Common myeloid progenitor, CD34-positive (primary cell): ENCODE results near the gene LMO7.
"Not testable (repeated sequence)": the region's sequence is repeated elsewhere in the genome, so short reads cannot be mapped to it uniquely, and the experiment has no call there.

Experiments
- CTCF ChIA-PET: fragments of 350-600 bp; sonication (Branson Sonifier 250); formaldehyde crosslinking; loops from one replicate; lab custom pipeline; 2021; ENCODE audit warnings: antibody characterized with exemption; lab: Charles Lee
- POLR2A ChIA-PET: fragments of 350-600 bp; sonication (Branson Sonifier 250); formaldehyde crosslinking; loops from one replicate; lab custom pipeline; 2021; ENCODE audit warnings: antibody characterized with exemption; lab: Charles Lee
- DNase-seq, 3 donors: peaks; one replicate each; pipeline versions ENCODE4 v3.0.0 to v3.0.0-alpha.2; 2013
- H3K27ac ChIP-seq, 2 experiments: 1 replicate in 1 of 2; 2 replicates in 1 of 2; pipeline ENCODE4 v1.7.0; 2013; ENCODE audit warnings: inconsistent platforms in 2 of 2, low read length in 2 of 2, mild to moderate bottlenecking in 2 of 2, low read depth in 1 of 2, moderate library complexity in 1 of 2; ENCODE audit not compliant: severe bottlenecking in 2 of 2, insufficient read depth in 1 of 2, poor library complexity in 1 of 2
- H3K27me3 ChIP-seq, 5 experiments: replicated peaks in 2 of 5; 1 replicate in 3 of 5; 2 replicates in 2 of 5; pipeline versions ENCODE4 v1.6.1 to v1.7.0; 2013; ENCODE audit warnings: low read length in 4 of 5, mild to moderate bottlenecking in 2 of 5, moderate library complexity in 2 of 5, inconsistent platforms in 1 of 5; ENCODE audit not compliant: insufficient read depth in 5 of 5, control insufficient read depth in 4 of 5
- H3K36me3 ChIP-seq, 4 experiments: 1 replicate in 2 of 4; 2 replicates in 2 of 4; pipeline versions ENCODE4 v1.6.1 to v1.7.0; 2013; ENCODE audit warnings: low read length in 3 of 4, control low read depth in 1 of 4, mild to moderate bottlenecking in 1 of 4; ENCODE audit not compliant: control insufficient read depth in 4 of 4, insufficient read depth in 4 of 4
- H3K4me1 ChIP-seq, 4 experiments: 1 replicate in 3 of 4; 2 replicates in 1 of 4; pipeline versions ENCODE4 v1.6.1 to v1.7.1; 2013; ENCODE audit warnings: low read length in 3 of 4, mild to moderate bottlenecking in 3 of 4, control low read depth in 1 of 4, inconsistent platforms in 1 of 4, moderate library complexity in 1 of 4; ENCODE audit not compliant: control insufficient read depth in 4 of 4, insufficient read depth in 4 of 4; ENCODE audit errors: control extremely low read depth in 1 of 4
- H3K4me3 ChIP-seq, 7 experiments: 1 replicate in 4 of 7; 2 replicates in 3 of 7; pipeline versions ENCODE4 v1.5.1 to v1.7.0; 2013; ENCODE audit warnings: mild to moderate bottlenecking in 7 of 7, low read length in 6 of 7, moderate library complexity in 6 of 7, inconsistent platforms in 2 of 7, low read depth in 2 of 7, control low read depth in 1 of 7; ENCODE audit not compliant: insufficient read depth in 4 of 7, control insufficient read depth in 1 of 7; ENCODE audit errors: extremely low read depth in 1 of 7
- H3K9me3 ChIP-seq, 5 experiments: 1 replicate in 4 of 5; 2 replicates in 1 of 5; pipeline versions ENCODE4 v1.6.1 to v1.7.1; 2013; ENCODE audit warnings: low read length in 4 of 5, mild to moderate bottlenecking in 2 of 5, inconsistent platforms in 1 of 5, low read depth in 1 of 5, moderate library complexity in 1 of 5; ENCODE audit not compliant: control insufficient read depth in 4 of 5, insufficient read depth in 2 of 5; ENCODE audit errors: control extremely low read depth in 1 of 5
- WGBS: methylation state at CpG from one replicate; pipeline ENCODE4 v1.1.5; 2013; ENCODE audit not compliant: insufficient coverage; 5-methylcytosine and 5-hydroxymethylcytosine counted together

Gene LMO7

GRCh38 chr13:75771226-75771625 is 135.1 kb downstream of the LMO7 start:
- DNase-seq: no peak
- no peak overlapping the region for H3K27ac ChIP-seq
- no peaks in the 10 kb centered on the region for H3K4me1 ChIP-seq
- CTCF ChIA-PET: no interaction called here
- no CpG with 5 or more reads among the region's 1 CpG for WGBS
- no peaks in the 10 kb centered on the region for H3K36me3 ChIP-seq
- no peaks in the 10 kb centered on the region for H3K27me3 ChIP-seq
- no peaks in the 10 kb centered on the region for H3K9me3 ChIP-seq
- POLR2A ChIA-PET: no interaction called here
- H3K4me3 ChIP-seq: no peak overlapping the region

DNA sequence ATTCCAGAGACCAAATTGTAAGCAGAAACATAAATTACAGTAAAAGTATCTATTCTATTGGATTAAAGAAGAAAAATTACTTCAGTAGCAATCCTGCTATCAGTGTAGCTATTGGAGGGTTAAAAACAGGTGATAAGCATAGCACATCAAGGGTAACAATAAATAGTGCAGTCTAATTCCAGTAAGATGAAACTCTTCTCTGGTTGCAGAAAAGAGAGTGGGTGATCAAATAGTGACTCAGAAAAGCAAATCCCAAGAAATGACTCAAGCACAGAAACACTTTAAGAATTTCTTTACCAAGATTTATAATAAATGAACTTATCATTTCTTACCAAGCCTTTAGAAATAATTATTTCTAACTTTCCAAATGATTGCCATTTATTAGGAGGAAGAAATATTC is 135.7 kb downstream of the LMO7 start:
- H3K9me3 ChIP-seq: no peaks in the 10 kb centered on the region
- ChIA-PET CTCF (no interaction called here), POLR2A (no interaction called here)
- H3K4me3 ChIP-seq: no peak overlapping the region
- H3K4me1 ChIP-seq: no peaks in the 10 kb centered on the region
- H3K27ac ChIP-seq: no peak overlapping the region
- no peaks in the 10 kb centered on the region for H3K36me3 ChIP-seq
- H3K27me3 ChIP-seq: no peaks in the 10 kb centered on the region
- no peak for DNase-seq

GRCh38 chr13:75774176-75774575 is 138.0 kb downstream of the LMO7 start:
- no peaks in the 10 kb centered on the region for H3K36me3 ChIP-seq
- CTCF ChIA-PET: interaction anchor here (1.5 kb wide), 1 partner anchor 9 kb away, joined by 7 read pairs; no protein-coding TSS in a partner anchor
- H3K4me3 ChIP-seq: no peak overlapping the region
- no peaks in the 10 kb centered on the region for H3K4me1 ChIP-seq
- peaks cover 0 to 4% (median 0%) of the 10 kb centered on the region in 5 experiments for H3K9me3 ChIP-seq
- no peaks in the 10 kb centered on the region for H3K27me3 ChIP-seq
- no peak overlapping the region for H3K27ac ChIP-seq
- POLR2A ChIA-PET: no interaction called here
- DNase-seq: no peak
- WGBS: no CpG with 5 or more reads among the region's 1 CpG

DNA sequence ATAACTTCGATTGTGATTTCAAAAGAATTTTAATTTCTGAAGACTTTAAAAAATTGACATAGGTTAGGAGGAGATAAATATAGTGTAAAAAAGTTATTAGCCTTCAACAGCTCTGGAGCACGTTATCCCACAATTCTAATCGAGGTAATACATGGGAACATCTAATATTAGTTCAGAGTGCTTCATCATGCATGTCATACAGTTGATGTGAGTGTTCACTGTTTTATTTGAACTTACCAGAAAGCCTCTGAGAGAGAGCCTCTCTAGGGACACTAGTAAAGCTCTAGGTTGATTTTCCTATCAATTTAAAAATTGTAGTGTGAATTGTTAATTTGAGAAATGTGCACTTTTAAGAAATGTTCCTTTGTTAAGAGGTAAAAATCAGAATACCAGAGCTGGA is 140.4 kb downstream of the LMO7 start:
- POLR2A ChIA-PET: no interaction called here
- no peaks in the 10 kb centered on the region for H3K36me3 ChIP-seq
- no peaks in the 10 kb centered on the region for H3K4me1 ChIP-seq
- peaks cover 0 to 7% (median 2%) of the 10 kb centered on the region in 5 experiments for H3K9me3 ChIP-seq
- no peak overlapping the region for H3K27ac ChIP-seq
- CTCF ChIA-PET: interaction anchor here (1.1 kb wide), 1 partner anchor 15 kb away, joined by 4 read pairs; no protein-coding TSS in a partner anchor
- H3K4me3 ChIP-seq: no peak overlapping the region
- H3K27me3 ChIP-seq: no peaks in the 10 kb centered on the region
- no peak for DNase-seq
- 100% methylated on average over 2 of the region's 3 CpGs for WGBS

- no peak overlapping the region for H3K4me3 ChIP-seq
- H3K36me3 ChIP-seq: no peaks in the 10 kb centered on the region
- no peak for DNase-seq
- H3K27ac ChIP-seq: no peak overlapping the region
- no peaks in the 10 kb centered on the region for H3K27me3 ChIP-seq
- H3K4me1 ChIP-seq: no peaks in the 10 kb centered on the region
- ChIA-PET CTCF (no interaction called here), POLR2A (no interaction called here)
- 100% methylated on average over 1 of the region's 3 CpGs for WGBS
- H3K9me3 ChIP-seq: peaks cover 0 to 9% (median 2%) of the 10 kb centered on the region in 5 experiments
These were observed 143.3 kb downstream of the LMO7 start for GRCh38 chr13:75779393-75779792.

DNA sequence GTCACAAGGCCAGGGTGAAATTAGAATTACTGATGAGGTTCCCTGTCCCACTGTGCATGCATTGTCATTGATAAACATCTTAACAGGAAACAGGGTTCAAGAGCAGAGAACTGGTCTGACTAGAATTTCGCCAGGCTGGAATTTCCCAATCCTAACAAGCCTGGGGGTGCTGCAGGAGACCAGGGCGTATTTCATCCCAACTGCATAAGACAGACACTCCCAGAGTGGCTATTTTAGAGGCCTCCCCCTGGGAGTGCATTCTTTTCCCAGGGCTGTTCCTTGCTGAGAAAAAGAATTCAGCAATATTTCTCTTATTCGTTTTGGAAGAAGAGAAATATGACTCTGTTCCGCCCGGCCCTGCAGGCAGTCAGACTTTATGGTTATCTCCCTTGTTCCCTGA is 144.0 kb downstream of the LMO7 start:
- H3K4me3 ChIP-seq, H3K27ac ChIP-seq, H3K27me3 ChIP-seq, H3K9me3 ChIP-seq, DNase-seq, CTCF ChIA-PET, H3K4me1 ChIP-seq, POLR2A ChIA-PET, H3K36me3 ChIP-seq: not testable (repeated sequence)
- 96% methylated on average over 5 of the region's 5 CpGs for WGBS

DNA sequence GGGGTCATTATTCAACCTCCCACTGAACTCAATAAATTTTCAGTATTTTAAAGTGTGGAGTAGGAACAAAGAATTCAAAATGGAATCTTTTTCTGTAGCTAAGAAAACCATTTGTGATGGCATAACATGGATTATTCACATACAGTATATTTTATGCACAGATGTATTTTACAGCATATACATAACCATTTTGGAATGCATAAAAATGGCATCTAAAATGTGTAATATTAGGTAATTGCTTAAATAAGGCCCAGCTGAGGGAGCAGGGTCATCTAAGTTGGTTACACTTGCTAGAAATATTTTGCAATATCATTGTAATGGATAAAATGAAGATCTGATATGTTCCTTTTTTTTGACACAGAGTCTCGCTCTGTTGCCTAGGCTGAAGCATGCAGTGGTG is 146.9 kb downstream of the LMO7 start:
- POLR2A ChIA-PET: no interaction called here
- H3K4me3 ChIP-seq: no peak overlapping the region
- H3K9me3 ChIP-seq: peaks cover 0 to 9% (median 2%) of the 10 kb centered on the region in 5 experiments
- CTCF ChIA-PET: interaction anchor here (0.9 to 2.4 kb wide), 4 partner anchors 10 to 22 kb away, joined by 3 to 7 read pairs (median 3); no protein-coding TSS in a partner anchor
- no peaks in the 10 kb centered on the region for H3K36me3 ChIP-seq
- no peak for DNase-seq
- no peaks in the 10 kb centered on the region for H3K27me3 ChIP-seq
- peaks cover 0 to 8% (median 0%) of the 10 kb centered on the region in 4 experiments for H3K4me1 ChIP-seq
- no peak overlapping the region for H3K27ac ChIP-seq
- WGBS: 100% methylated on average over 1 of the region's 1 CpG
